H9 (cell line): ENCODE data around the gene MORN5. TPM values are rescaled to one million over a fixed set of nuclear protein-coding genes. Genes with fewer than 3 reads are reported as not detected.

ENCODE experiments used
- DNase-seq: peaks from one replicate; pipeline ENCODE4 v3.0.0-alpha.2; 2017
- H2AFZ ChIP-seq: one replicate; pipeline ENCODE4 v1.6.1; 2013; ENCODE audit warnings: mild to moderate bottlenecking, low read length, control low read depth, moderate library complexity
- H2AK5ac ChIP-seq: 2 replicates; pipeline ENCODE4 v1.6.1; 2013; ENCODE audit warnings: low read length, control low read depth, mixed read lengths; ENCODE audit not compliant: insufficient read length
- H2BK120ac ChIP-seq: one replicate; pipeline ENCODE4 v1.6.1; 2013; ENCODE audit warnings: low read depth, mild to moderate bottlenecking, low read length, control low read depth, inconsistent platforms; ENCODE audit not compliant: poor library complexity, severe bottlenecking
- H2BK12ac ChIP-seq: 2 replicates; pipeline ENCODE4 v1.6.1; 2013; ENCODE audit warnings: low read length, control low read depth, mixed read lengths, low read depth; ENCODE audit not compliant: insufficient read length
- H2BK15ac ChIP-seq: 2 replicates; pipeline ENCODE4 v1.6.1; 2013; ENCODE audit warnings: low read depth, low read length, control low read depth
- H2BK20ac ChIP-seq: one replicate; pipeline ENCODE4 v1.6.1; 2013; ENCODE audit warnings: low read depth, mild to moderate bottlenecking, low read length, control low read depth, inconsistent platforms; ENCODE audit not compliant: poor library complexity, severe bottlenecking
- H2BK5ac ChIP-seq: 2 replicates; pipeline ENCODE4 v1.6.1; 2013; ENCODE audit warnings: low read length, control low read depth, mixed read lengths; ENCODE audit not compliant: insufficient read length
- H3K14ac ChIP-seq: 2 replicates; pipeline ENCODE4 v1.6.1; 2013; ENCODE audit warnings: low read length, control low read depth; ENCODE audit not compliant: insufficient read depth
- H3K18ac ChIP-seq: 2 replicates; pipeline ENCODE4 v1.6.1; 2013; ENCODE audit warnings: low read depth, mild to moderate bottlenecking, mixed read lengths, low read length, control low read depth; ENCODE audit not compliant: insufficient read length
- H3K23ac ChIP-seq: 2 replicates; pipeline ENCODE4 v1.6.1; 2013; ENCODE audit warnings: low read length, control low read depth, mixed read lengths, low read depth; ENCODE audit not compliant: insufficient read length
- H3K23me2 ChIP-seq: 2 replicates; pipeline ENCODE4 v1.6.1; 2013; ENCODE audit warnings: low read depth, mild to moderate bottlenecking, mixed read lengths, low read length, control low read depth; ENCODE audit not compliant: insufficient read length, poor library complexity, severe bottlenecking
- H3K27ac ChIP-seq: 2 replicates; pipeline ENCODE4 v1.5.1; 2013; ENCODE audit warnings: low read length, control low read depth, mixed read lengths, low read depth; ENCODE audit not compliant: insufficient read length
- H3K27me3 ChIP-seq: 2 replicates; pipeline ENCODE4 v1.6.1; 2013; ENCODE audit warnings: low read length, control low read depth, inconsistent platforms; ENCODE audit not compliant: insufficient read depth
- H3K4ac ChIP-seq: 2 replicates; pipeline ENCODE4 v1.6.1; 2013; ENCODE audit warnings: low read depth, mild to moderate bottlenecking, control low read depth, inconsistent platforms, low read length, moderate library complexity
- H3K4me1 ChIP-seq: 2 replicates; pipeline ENCODE4 v1.6.1; 2013; ENCODE audit warnings: low read length, control low read depth, inconsistent platforms; ENCODE audit not compliant: insufficient read depth
- H3K4me2 ChIP-seq: 2 replicates; pipeline ENCODE4 v1.6.1; 2013; ENCODE audit warnings: low read length, control low read depth, mixed read lengths; ENCODE audit not compliant: insufficient read length, insufficient read depth
- H3K56ac ChIP-seq: 2 replicates; pipeline ENCODE4 v1.6.1; 2013; ENCODE audit warnings: low read depth, mild to moderate bottlenecking, mixed read lengths, low read length, control low read depth; ENCODE audit not compliant: insufficient read length
- H3K79me1 ChIP-seq: 2 replicates; pipeline ENCODE4 v1.6.1; 2013; ENCODE audit warnings: low read depth, mild to moderate bottlenecking, moderate library complexity, low read length, control low read depth, inconsistent platforms; ENCODE audit not compliant: insufficient read depth, poor library complexity, severe bottlenecking
- H3K79me2 ChIP-seq: 2 replicates; pipeline ENCODE4 v1.6.1; 2013; ENCODE audit warnings: low read length, control low read depth, inconsistent platforms; ENCODE audit not compliant: insufficient read depth
- H3K9ac ChIP-seq: 2 replicates; pipeline ENCODE4 v1.6.1; 2013; ENCODE audit warnings: low read length, control low read depth, mixed read lengths; ENCODE audit not compliant: insufficient read length; ENCODE audit errors: extremely low read depth
- H3K9me3 ChIP-seq: one replicate; pipeline ENCODE4 v1.6.1; 2013; ENCODE audit warnings: low read depth, low read length, inconsistent platforms; ENCODE audit not compliant: control insufficient read depth
- H3T11ph ChIP-seq: one replicate; pipeline ENCODE4 v1.6.1; 2013; ENCODE audit warnings: mild to moderate bottlenecking, low read length, control low read depth, inconsistent platforms
- H4K20me1 ChIP-seq: one replicate; pipeline ENCODE4 v1.6.1; 2013; ENCODE audit not compliant: control insufficient read depth, insufficient read length, insufficient read depth
- H4K5ac ChIP-seq: 2 replicates; pipeline ENCODE4 v1.6.1; 2013; ENCODE audit warnings: low read depth, mild to moderate bottlenecking, mixed read lengths, low read length, control low read depth; ENCODE audit not compliant: insufficient read length
- H4K8ac ChIP-seq: replicated peaks from 2 replicates; pipeline ENCODE4 v1.6.1; 2013; ENCODE audit warnings: low read length, control low read depth, mixed read lengths, low read depth; ENCODE audit not compliant: insufficient read length
- H4K91ac ChIP-seq: 2 replicates; pipeline ENCODE4 v1.6.1; 2013; ENCODE audit warnings: low read depth, mild to moderate bottlenecking, moderate library complexity, mixed read lengths, low read length, control low read depth; ENCODE audit not compliant: insufficient read length
- H3K27ac Mint-ChIP-seq, 3 experiments: 2 replicates in 2 of 3; 3 replicates in 1 of 3; pipeline ENCODE4 v1.8.0; 2020 to 2021; ENCODE audit warnings: mixed read lengths in 3 of 3, mild to moderate bottlenecking in 1 of 3, moderate library complexity in 1 of 3
- H3K27me3 Mint-ChIP-seq: 2 replicates; pipeline ENCODE4 v1.8.0; 2021; ENCODE audit warnings: low read depth, mild to moderate bottlenecking, moderate library complexity, mixed read lengths
- H3K36me3 Mint-ChIP-seq, 3 experiments: 2 replicates in 2 of 3; 3 replicates in 1 of 3; pipeline ENCODE4 v1.8.0; 2020 to 2021; ENCODE audit warnings: low read depth in 3 of 3, mixed read lengths in 3 of 3; ENCODE audit not compliant: insufficient read depth in 1 of 3
- H3K4me1 Mint-ChIP-seq, 2 experiments: 2 replicates each; pipeline ENCODE4 v1.8.0; 2020; ENCODE audit warnings: mixed read lengths in 2 of 2
- H3K4me3 Mint-ChIP-seq, 2 experiments: 2 replicates in 1 of 2; 3 replicates in 1 of 2; pipeline ENCODE4 v1.8.0; 2020 to 2021; ENCODE audit warnings: mild to moderate bottlenecking in 2 of 2, mixed read lengths in 2 of 2, moderate library complexity in 1 of 2
- H3K9me3 Mint-ChIP-seq, 2 experiments: 2 replicates in 1 of 2; 3 replicates in 1 of 2; pipeline ENCODE4 v1.8.0; 2020; ENCODE audit warnings: mild to moderate bottlenecking in 2 of 2, mixed read lengths in 2 of 2, moderate library complexity in 1 of 2
- CTCF ChIP-seq: fragments of 200-600 bp; sonication (generic); conservative IDR thresholded peaks from 3 replicates; pipeline ENCODE4 v1.8.0; 2021; ENCODE audit warnings: antibody characterized with exemption, mild to moderate bottlenecking
- WGBS: extraction: QIAGEN DNeasy Blood & Tissue Kit; methylation state at CpG from one replicate; pipeline ENCODE4 v1.1.7; 2013; ENCODE audit warnings: missing lambda C conversion rate, low lambda C conversion rate, mixed read lengths; ENCODE audit not compliant: insufficient read length; ENCODE audit errors: extremely low coverage; 5-methylcytosine and 5-hydroxymethylcytosine counted together
- total RNA-seq: library from RNA; stranded (reverse); gene quantifications from 2 replicates; pipeline ENCODE4 v1.2.1, GENCODE V29; 2021

MORN5 gene
- total RNA-seq, 1 experiment from 2014 or later, result not detected

GRCh38 chr9:122124048-122124447, 35.7 kb upstream of the MORN5 start:
- Histone ChIP-seq H3K4me2 (no peak overlapping the region), H3K23ac (no peak overlapping the region), H2BK15ac (no peak overlapping the region), H3T11ph (no peak overlapping the region), H4K20me1 (no peaks in the 10 kb centered on the region), H3K18ac (no peak overlapping the region), H3K27ac (no peak overlapping the region), H3K4me1 (no peaks in the 10 kb centered on the region), H2BK12ac (no peak overlapping the region), H4K5ac (no peak overlapping the region), H3K56ac (no peak overlapping the region), H4K91ac (no peak overlapping the region), H3K23me2 (peaks cover 9% of the 10 kb centered on the region), H4K8ac (no peak overlapping the region), H2AFZ (no peak overlapping the region), H3K14ac (no peak overlapping the region), H3K9me3 (no peaks in the 10 kb centered on the region), H2BK5ac (no peak overlapping the region), H3K4ac (no peak overlapping the region), H3K9ac (no peak overlapping the region), H3K79me1 (no peaks in the 10 kb centered on the region), H2BK120ac (no peak overlapping the region), H2AK5ac (no peak overlapping the region), H3K27me3 (peaks cover 3% of the 10 kb centered on the region; the same call in 1 of the 2 replicates), H3K79me2 (no peaks in the 10 kb centered on the region), H2BK20ac (no peak overlapping the region)
- WGBS, result no CpG with 5 or more reads among the region's 1 CpG
- no peaks in the 10 kb centered on the region for H3K36me3 Mint-ChIP-seq
- TF ChIP-seq CTCF, result no peak
- H3K9me3 Mint-ChIP-seq, result no peaks in the 10 kb centered on the region
- peaks cover 21 to 22% of the 10 kb centered on the region in 2 experiments for H3K4me1 Mint-ChIP-seq
- H3K27me3 Mint-ChIP-seq, result peaks cover 35% of the 10 kb centered on the region
- no peak for DNase-seq
- H3K4me3 Mint-ChIP-seq, result no peak overlapping the region
- H3K27ac Mint-ChIP-seq, result no peak overlapping the region
